ENCODE measurements around the gene GALNT2. TPM values are rescaled to one million over a fixed set of nuclear protein-coding genes. Genes with fewer than 3 reads are reported as not detected.

Gene GALNT2
- total RNA-seq, 2 experiments from 2014 or later, result 48.2 to 51.0 TPM

GRCh38 chr1:230260831-230261230 lies 193.8 kb downstream of the GALNT2 start:
- H3K9me3 Mint-ChIP-seq (ENCODE audit: low read depth), result no peaks in the 10 kb centered on the region
- intact Hi-C loops (cut with DNase I, micrococcal nuclease), result no loop called here

GRCh38 chr1:230261928-230262650 lies 195.1 kb downstream of the GALNT2 start:
- Mint-ChIP-seq H3K4me1 (no peaks in the 10 kb centered on the region), H3K4me3 (no peak overlapping the region), H3K9me3 (ENCODE audit: low read depth) (no peaks in the 10 kb centered on the region), H3K27me3 (no peaks in the 10 kb centered on the region), H3K36me3 (ENCODE audit: low read depth) (peaks cover 49% of the 10 kb centered on the region), H3K27ac (no peak overlapping the region)
- intact Hi-C loops (cut with DNase I, micrococcal nuclease), result no loop called here
- POLR2A ChIA-PET, result no interaction called here
- ATAC-seq (no peak), DNase-seq (no peak)
- CTCF ChIA-PET, result interaction anchor here (0.8 kb wide), 1 partner anchor 616 kb away, joined by 3 read pairs; no protein-coding TSS in a partner anchor

More at GRCh38 chr1:230260831-230261230, 193.8 kb downstream of the GALNT2 start:
- DNase-seq (no peak), ATAC-seq (no peak)
- Mint-ChIP-seq H3K36me3 (ENCODE audit: low read depth) (peaks cover 51% of the 10 kb centered on the region), H3K27me3 (no peaks in the 10 kb centered on the region), H3K4me3 (no peak overlapping the region), H3K4me1 (no peaks in the 10 kb centered on the region), H3K27ac (no peak overlapping the region)
- CTCF ChIA-PET, result interaction anchor here (0.9 kb wide), 1 partner anchor 10 kb away, joined by 4 read pairs; no protein-coding TSS in a partner anchor
- POLR2A ChIA-PET, result no interaction called here

GRCh38 chr1:230262867-230263567 lies 196.0 kb downstream of the GALNT2 start:
- peaks cover 45% of the 10 kb centered on the region for H3K36me3 Mint-ChIP-seq (ENCODE audit: low read depth)

GRCh38 chr1:230263568-230264195 lies 196.6 kb downstream of the GALNT2 start:
- peaks cover under 1% of the 10 kb centered on the region for H3K4me1 Mint-ChIP-seq
- no peaks in the 10 kb centered on the region for H3K9me3 Mint-ChIP-seq (ENCODE audit: low read depth)
- intact Hi-C loops (cut with DNase I, micrococcal nuclease), result no loop called here
- ChIA-PET CTCF (no interaction called here), POLR2A (no interaction called here)
- no peak for DNase-seq
- no peaks in the 10 kb centered on the region for H3K27me3 Mint-ChIP-seq
- ATAC-seq, result no peak
- H3K4me3 Mint-ChIP-seq, result no peak overlapping the region
- no peak overlapping the region for H3K27ac Mint-ChIP-seq
- H3K36me3 Mint-ChIP-seq (ENCODE audit: low read depth), result peaks cover 42% of the 10 kb centered on the region

More at GRCh38 chr1:230262867-230263567, 196.0 kb downstream of the GALNT2 start:
- Mint-ChIP-seq H3K4me1 (no peaks in the 10 kb centered on the region), H3K27me3 (no peaks in the 10 kb centered on the region), H3K4me3 (no peak overlapping the region), H3K9me3 (ENCODE audit: low read depth) (no peaks in the 10 kb centered on the region), H3K27ac (no peak overlapping the region)
- ATAC-seq (no peak), DNase-seq (no peak)
- CTCF ChIA-PET, result interaction anchor here (0.8 kb wide), 1 partner anchor 615 kb away, joined by 3 read pairs; no protein-coding TSS in a partner anchor
- intact Hi-C loops (cut with DNase I, micrococcal nuclease), result no loop called here
- POLR2A ChIA-PET, result no interaction called here

GRCh38 chr1:230264342-230264741 lies 197.3 kb downstream of the GALNT2 start:
- no peak for DNase-seq
- POLR2A ChIA-PET, result no interaction called here
- Mint-ChIP-seq H3K4me1 (peaks cover 3% of the 10 kb centered on the region), H3K27me3 (no peaks in the 10 kb centered on the region), H3K27ac (no peak overlapping the region), H3K4me3 (no peak overlapping the region), H3K36me3 (ENCODE audit: low read depth) (peaks cover 44% of the 10 kb centered on the region), H3K9me3 (ENCODE audit: low read depth) (no peaks in the 10 kb centered on the region)
- CTCF ChIA-PET, result no interaction called here
- intact Hi-C loops (cut with DNase I, micrococcal nuclease), result no loop called here
- ATAC-seq, result no peak

- Mint-ChIP-seq H3K27me3 (no peaks in the 10 kb centered on the region), H3K4me3 (no peak overlapping the region), H3K9me3 (ENCODE audit: low read depth) (no peaks in the 10 kb centered on the region), H3K27ac (no peak overlapping the region), H3K36me3 (ENCODE audit: low read depth) (peaks cover 40% of the 10 kb centered on the region), H3K4me1 (peaks cover 12% of the 10 kb centered on the region)
- no peak for DNase-seq
- intact Hi-C loops (cut with DNase I, micrococcal nuclease), result no loop called here
- no peak for ATAC-seq
- ChIA-PET POLR2A (no interaction called here), CTCF (interaction anchor here (0.8 kb wide), 1 partner anchor 18 kb away, joined by 3 read pairs; no protein-coding TSS in a partner anchor)
Observed at GRCh38 chr1:230265200-230266115, 198.4 kb downstream of the GALNT2 start.

GRCh38 chr1:230266456-230266855 lies 199.4 kb downstream of the GALNT2 start:
- no peak overlapping the region for H3K4me3 Mint-ChIP-seq
- CTCF ChIA-PET, result no interaction called here
- H3K4me1 Mint-ChIP-seq, result peaks cover 22% of the 10 kb centered on the region
- H3K27ac Mint-ChIP-seq, result no peak overlapping the region
- H3K9me3 Mint-ChIP-seq (ENCODE audit: low read depth), result no peaks in the 10 kb centered on the region
- no peak for ATAC-seq
- H3K27me3 Mint-ChIP-seq, result no peaks in the 10 kb centered on the region
- intact Hi-C loops (cut with DNase I, micrococcal nuclease), result no loop called here
- POLR2A ChIA-PET, result no interaction called here
- peaks cover 45% of the 10 kb centered on the region for H3K36me3 Mint-ChIP-seq (ENCODE audit: low read depth)
- DNase-seq, result no peak

GRCh38 chr1:230267338-230268065 lies 200.5 kb downstream of the GALNT2 start:
- intact Hi-C loops (cut with DNase I, micrococcal nuclease), result no loop called here
- Mint-ChIP-seq H3K27ac (no peak overlapping the region), H3K36me3 (ENCODE audit: low read depth) (peaks cover 40% of the 10 kb centered on the region), H3K27me3 (no peaks in the 10 kb centered on the region), H3K4me3 (no peak overlapping the region), H3K9me3 (ENCODE audit: low read depth) (no peaks in the 10 kb centered on the region), H3K4me1 (peaks cover 26% of the 10 kb centered on the region)
- CTCF ChIA-PET, result interaction anchor here (1.6 kb wide), 1 partner anchor 607 kb away, joined by 4 read pairs; no protein-coding TSS in a partner anchor
- ATAC-seq (no peak), DNase-seq (no peak)
- POLR2A ChIA-PET, result no interaction called here

- Mint-ChIP-seq H3K27ac (peak overlapping the region; percentile 30), H3K27me3 (no peaks in the 10 kb centered on the region), H3K4me1 (peaks cover 35% of the 10 kb centered on the region), H3K4me3 (no peak overlapping the region), H3K36me3 (ENCODE audit: low read depth) (peaks cover 35% of the 10 kb centered on the region), H3K9me3 (ENCODE audit: low read depth) (no peaks in the 10 kb centered on the region)
- ChIA-PET POLR2A (no interaction called here), CTCF (interaction anchor here (1.6 kb wide), 1 partner anchor 608 kb away, joined by 4 read pairs; no protein-coding TSS in a partner anchor)
- ATAC-seq (peak; percentile 57), DNase-seq (peak; percentile 22)
- intact Hi-C loops (cut with DNase I, micrococcal nuclease), result no loop called here
Observed at GRCh38 chr1:230268371-230269170, 201.5 kb downstream of the GALNT2 start.

GRCh38 chr1:230270185-230270558 lies 203.1 kb downstream of the GALNT2 start:
- ATAC-seq (no peak), DNase-seq (no peak)
- Mint-ChIP-seq H3K27me3 (no peaks in the 10 kb centered on the region), H3K36me3 (ENCODE audit: low read depth) (peaks cover 28% of the 10 kb centered on the region), H3K27ac (peak overlapping the region; percentile 75), H3K4me1 (peaks cover 42% of the 10 kb centered on the region), H3K4me3 (no peak overlapping the region), H3K9me3 (ENCODE audit: low read depth) (no peaks in the 10 kb centered on the region)
- ChIA-PET POLR2A (interaction anchor here (0.6 kb wide), 1 partner anchor 1234 kb away, joined by 3 read pairs; no protein-coding TSS in a partner anchor), CTCF (interaction anchor here (0.6 to 1.1 kb wide), 4 partner anchors 9 to 590 kb away, joined by 3 to 4 read pairs (median 4); no protein-coding TSS in a partner anchor)
- intact Hi-C loops (cut with DNase I, micrococcal nuclease), result loop anchor here in 1 of 2 experiments (1.0 kb wide), 1 partner anchor 30 kb away; no protein-coding TSS in a partner anchor
